HG03066 (cell line): Measurements from ENCODE around the gene NRGN.
"Not testable (repeated sequence)": the region's sequence is repeated elsewhere in the genome, so short reads cannot be mapped to it uniquely, and the experiment has no call there.

Source experiments
- ATAC-seq: cut with Tn5 transposase; IDR thresholded peaks from one replicate; pipeline ENCODE4 v1.9.1; 2021; ENCODE audit warnings: low read depth; ENCODE audit not compliant: unreplicated experiment

NRGN gene

GRCh38 chr11:124756033-124756752, 16.5 kb downstream of the NRGN start:
- ATAC-seq = no peak

- no peak for ATAC-seq
Measured at GRCh38 chr11:124756753-124757227, 17.0 kb downstream of the NRGN start.

- ATAC-seq = no peak
Measured at GRCh38 chr11:124757320-124757719, 17.6 kb downstream of the NRGN start.

GRCh38 chr11:124758355-124759265, 18.9 kb downstream of the NRGN start:
- ATAC-seq = peak; percentile 41

- peak; percentile 1 for ATAC-seq
Measured at GRCh38 chr11:124759266-124760204, 19.8 kb downstream of the NRGN start.

GRCh38 chr11:124760205-124760652, 20.5 kb downstream of the NRGN start:
- ATAC-seq = peak; percentile 23

- no peak for ATAC-seq
Measured at GRCh38 chr11:124760806-124761205, 21.1 kb downstream of the NRGN start.

- ATAC-seq = no peak
Measured at GRCh38 chr11:124761301-124762104, 21.8 kb downstream of the NRGN start.

- ATAC-seq = peak; percentile 41
Measured at GRCh38 chr11:124762105-124762623, 22.4 kb downstream of the NRGN start, which contains the start of gene ESAM. Gene ESAM (minus strand): TSS chr11:124762290. CDS start chr11:124762154, 136 bp downstream.

- ATAC-seq = peak; percentile 5
Measured at GRCh38 chr11:124762624-124763155, 22.9 kb downstream of the NRGN start.

GRCh38 chr11:124763156-124763947, 23.6 kb downstream of the NRGN start:
- ATAC-seq = peak; percentile 11

GRCh38 chr11:124766156-124766555, 26.4 kb downstream of the NRGN start:
- no peak for ATAC-seq

- ATAC-seq = no peak
Measured at GRCh38 chr11:124768914-124769313, 29.2 kb downstream of the NRGN start.

GRCh38 chr11:124769806-124770774, 30.3 kb downstream of the NRGN start:
- ATAC-seq = no peak

GRCh38 chr11:124770959-124771358, 31.2 kb downstream of the NRGN start:
- ATAC-seq = not testable (repeated sequence)

GRCh38 chr11:124776865-124777645, 37.3 kb downstream of the NRGN start:
- ATAC-seq = no peak
